Activated CD8-positive, alpha-beta memory T cell treated with anti-CD3 and anti-CD28 coated beads, Interleukin-2, amount 10 ng/mL, durations not matched to agents 7 days and 5 days (primary cell): Measurements from ENCODE around the gene TTC27. TPM values are rescaled to one million over a fixed set of nuclear protein-coding genes. Genes with fewer than 3 reads are reported as not detected.

Experiments
- microRNA-seq: library from miRNA; unstranded; fragments of <30 nt; microRNA quantifications from one replicate; pipeline ENCODE4 v1.2.0, GENCODE V29; 2022
- total RNA-seq, 2 experiments: library from RNA; stranded (reverse); gene quantifications; one replicate each; pipeline ENCODE4 v1.2.3, GENCODE V29; 2021

The TTC27 gene
- total RNA-seq, 2 experiments from 2014 or later = 17.0 to 22.6 TPM

Small RNA genes within 50 kb of the gene (microRNA-seq; reads per million reads assigned to microRNA genes)
- gene MIR4765 = not detected
